Breast epithelium (tissue), 4 donors: ENCODE measurements around the gene D2HGDH. TPM values are rescaled to one million over a fixed set of nuclear protein-coding genes. Genes with fewer than 3 reads are reported as not detected.
A peak's percentile ranks its signal among the peaks of the same experiment; 100 is the strongest.

ENCODE experiments used
- DNase-seq, 2 donors: peaks; one replicate each; pipeline ENCODE4 v3.0.0-alpha.2; 2019; ENCODE audit warnings: low spot score in 2 of 2
- H3K27ac ChIP-seq, 2 donors: fragments of 200-600 bp; sonication (generic) in 1 of 2; one replicate each; pipeline ENCODE4 v1.5.1; 2016 to 2019; ENCODE audit warnings: mild to moderate bottlenecking in 1 of 2
- H3K27me3 ChIP-seq, 2 donors: fragments of 200-600 bp; sonication (generic) in 1 of 2; one replicate each; pipeline versions ENCODE4 v1.5.1 to v1.6.0; 2017 to 2019; ENCODE audit warnings: control low read depth in 1 of 2, mild to moderate bottlenecking in 1 of 2
- H3K36me3 ChIP-seq: fragments of 200-600 bp; one replicate; pipeline ENCODE4 v1.5.1; 2019
- H3K4me1 ChIP-seq, 2 donors: fragments of 200-600 bp; sonication (generic); one replicate each; pipeline ENCODE4 v1.5.1; 2016 to 2019; ENCODE audit warnings: control low read depth in 1 of 2
- H3K4me3 ChIP-seq, 3 donors: fragments of 200-600 bp; sonication (generic); 1 replicate in 2 of 3; 2 replicates in 1 of 3; pipeline ENCODE4 v1.5.1; 2016 to 2019; ENCODE audit warnings: mild to moderate bottlenecking in 3 of 3, moderate library complexity in 2 of 3
- H3K9me3 ChIP-seq, 2 donors: fragments of 200-600 bp; sonication (generic) in 1 of 2; one replicate each; pipeline ENCODE4 v1.5.1; 2016 to 2019; ENCODE audit warnings: control low read depth in 1 of 2
- POLR2A ChIP-seq: fragments of 450-650 bp; IDR thresholded peaks from one replicate; pipeline ENCODE4 v1.6.1; 2016; ENCODE audit warnings: antibody characterized with exemption, mild to moderate bottlenecking, moderate library complexity
- POLR2AphosphoS5 ChIP-seq, 3 donors: sonication (generic); formaldehyde crosslinking; IDR thresholded peaks; one replicate each; pipeline ENCODE4 v1.6.1; 2017; ENCODE audit warnings: antibody characterized with exemption in 3 of 3
- intact Hi-C: fragments of 100-400 bp; cut with DNase I; formaldehyde crosslinking; loops from one replicate; pipeline ENCODE4 v1.15.1; 2023; ENCODE audit warnings: low total_unique reads
- total RNA-seq, 3 donors: library from RNA; depleted of rRNA; stranded (reverse); fragments of >200 nt; gene quantifications; one replicate each; pipeline ENCODE4 v1.1.0, GENCODE V29; 2016
- TF ChIP-seq, protein P1 (sequence below), 3 donors: fragments of 450-650 bp; IDR thresholded peaks; one replicate each; pipeline ENCODE4 v1.5.1; 2016 to 2017; ENCODE audit warnings: antibody characterized with exemption in 3 of 3, mild to moderate bottlenecking in 3 of 3, moderate library complexity in 3 of 3

D2HGDH gene
- total RNA-seq, 3 donors from 2014 or later: 16.3 to 29.2 (median 22.2) TPM

DNA sequence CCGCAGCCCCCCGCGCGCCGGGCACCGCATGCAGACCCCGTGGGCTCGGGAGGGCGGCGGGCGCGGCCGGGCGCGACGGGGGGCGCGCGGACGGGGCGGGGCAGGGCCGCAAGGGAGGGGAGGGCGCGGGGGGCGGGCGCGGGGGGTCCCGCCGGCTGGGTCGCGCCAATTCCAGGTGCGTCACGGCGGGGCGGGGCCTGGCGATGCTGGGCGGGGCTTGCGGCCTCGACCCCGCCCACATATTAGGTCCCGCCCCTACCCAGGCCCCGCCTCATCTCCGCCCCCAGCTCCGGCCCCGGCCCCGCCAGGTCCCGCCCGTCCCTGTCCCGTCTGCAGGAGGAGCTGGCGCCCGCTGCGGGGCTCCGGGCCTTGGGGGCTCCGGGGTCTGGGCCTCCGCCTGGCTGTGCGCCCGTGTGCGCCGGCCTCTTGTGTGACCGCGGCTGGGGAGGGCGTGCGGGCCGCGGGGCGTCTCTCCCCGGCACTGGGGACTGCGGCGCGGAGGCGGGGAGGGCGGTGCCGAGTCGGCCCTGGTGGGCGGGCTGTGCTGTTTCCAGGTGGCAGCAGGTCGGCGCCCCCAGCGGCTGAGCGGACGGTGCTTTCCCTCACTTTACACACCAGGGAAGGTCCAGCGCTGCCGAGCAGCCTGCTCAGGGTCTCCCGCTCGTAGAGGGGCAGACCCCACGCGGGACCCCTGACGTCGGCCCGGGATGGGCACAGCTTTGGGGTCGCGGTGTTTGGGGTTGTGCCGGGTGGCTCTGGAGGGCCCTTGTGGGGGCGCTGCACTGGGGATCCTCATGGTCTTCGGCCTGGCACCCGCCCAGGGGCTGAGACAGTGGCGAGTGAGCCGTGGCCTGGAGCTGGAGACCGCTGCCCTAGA is 32.0 kb upstream of the D2HGDH start:
- Histone ChIP-seq H3K4me1 (peaks cover 0 to 6% of the 10 kb centered on the region in 2 donors), H3K36me3 (no peaks in the 10 kb centered on the region), H3K27ac (peak overlapping the region; percentile 91 to 98), H3K4me3 (peak overlapping the region; percentile 70 to 98 (median 92)), H3K9me3 (no peaks in the 10 kb centered on the region), H3K27me3 (no peaks in the 10 kb centered on the region)
- DNase-seq: peak; percentile 76 to 88
- no peak for TF ChIP-seq POLR2A
- peak in 1 of 3 donors; percentile 32 for TF ChIP-seq POLR2AphosphoS5 (IDR thresholded peaks at IDR 0.05)
- TF ChIP-seq, protein P1, sequence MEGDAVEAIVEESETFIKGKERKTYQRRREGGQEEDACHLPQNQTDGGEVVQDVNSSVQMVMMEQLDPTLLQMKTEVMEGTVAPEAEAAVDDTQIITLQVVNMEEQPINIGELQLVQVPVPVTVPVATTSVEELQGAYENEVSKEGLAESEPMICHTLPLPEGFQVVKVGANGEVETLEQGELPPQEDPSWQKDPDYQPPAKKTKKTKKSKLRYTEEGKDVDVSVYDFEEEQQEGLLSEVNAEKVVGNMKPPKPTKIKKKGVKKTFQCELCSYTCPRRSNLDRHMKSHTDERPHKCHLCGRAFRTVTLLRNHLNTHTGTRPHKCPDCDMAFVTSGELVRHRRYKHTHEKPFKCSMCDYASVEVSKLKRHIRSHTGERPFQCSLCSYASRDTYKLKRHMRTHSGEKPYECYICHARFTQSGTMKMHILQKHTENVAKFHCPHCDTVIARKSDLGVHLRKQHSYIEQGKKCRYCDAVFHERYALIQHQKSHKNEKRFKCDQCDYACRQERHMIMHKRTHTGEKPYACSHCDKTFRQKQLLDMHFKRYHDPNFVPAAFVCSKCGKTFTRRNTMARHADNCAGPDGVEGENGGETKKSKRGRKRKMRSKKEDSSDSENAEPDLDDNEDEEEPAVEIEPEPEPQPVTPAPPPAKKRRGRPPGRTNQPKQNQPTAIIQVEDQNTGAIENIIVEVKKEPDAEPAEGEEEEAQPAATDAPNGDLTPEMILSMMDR (IDR thresholded peaks at IDR 0.05): peak in 2 of 3 donors; percentile 27 to 29
- intact Hi-C loops: no loop called here

DNA sequence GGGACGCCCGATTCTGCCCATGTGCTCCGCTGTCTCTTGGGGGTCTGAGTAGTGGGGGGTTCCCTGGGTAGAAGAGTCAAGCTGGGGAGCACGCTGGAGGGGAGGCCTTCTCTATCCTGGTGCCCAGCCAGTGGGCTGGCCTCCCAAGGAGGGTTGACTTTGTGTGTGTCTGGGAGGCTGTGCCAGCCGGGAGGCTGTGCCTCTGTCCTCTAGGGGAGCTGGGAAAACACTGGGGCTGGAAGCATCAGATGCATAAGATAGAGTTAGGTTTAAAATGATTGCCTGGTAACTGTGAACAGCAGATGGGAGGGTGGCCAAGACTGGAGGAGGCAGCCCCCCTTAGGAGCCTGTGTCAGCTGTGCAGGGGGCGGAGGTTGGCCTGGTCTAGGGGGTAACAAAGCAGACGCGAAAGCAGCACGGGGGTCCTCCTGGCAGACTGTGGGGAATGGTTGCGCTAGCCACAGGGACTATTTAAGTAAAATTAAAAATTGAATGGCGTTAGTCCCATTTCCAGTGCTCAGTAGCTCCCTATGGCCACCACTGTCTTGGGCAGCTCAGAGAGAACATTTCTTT is 31.3 kb upstream of the D2HGDH start:
- Histone ChIP-seq H3K4me3 (peak overlapping the region; percentile 70 to 98 (median 92)), H3K9me3 (no peaks in the 10 kb centered on the region), H3K4me1 (peaks cover 0 to 6% of the 10 kb centered on the region in 2 donors), H3K27me3 (no peaks in the 10 kb centered on the region), H3K36me3 (no peaks in the 10 kb centered on the region), H3K27ac (peak overlapping the region; percentile 91 to 98)
- intact Hi-C loops: no loop called here
- DNase-seq: no peak
- TF ChIP-seq, protein P1 (IDR thresholded peaks at IDR 0.05): no peak
- TF ChIP-seq POLR2AphosphoS5 (IDR thresholded peaks at IDR 0.05): no peak

- Histone ChIP-seq H3K36me3 (no peaks in the 10 kb centered on the region), H3K27ac (no peak overlapping the region), H3K4me1 (peaks cover 0 to 6% of the 10 kb centered on the region in 2 donors), H3K4me3 (no peak overlapping the region), H3K27me3 (no peaks in the 10 kb centered on the region), H3K9me3 (no peaks in the 10 kb centered on the region)
- DNase-seq: no peak
- TF ChIP-seq POLR2A (no peak), POLR2AphosphoS5 (IDR thresholded peaks at IDR 0.05) (no peak)
- TF ChIP-seq, protein P1 (IDR thresholded peaks at IDR 0.05): no peak
- intact Hi-C loops: no loop called here
Measured at GRCh38 chr2:241706537-241706936, 27.9 kb upstream of the D2HGDH start.

DNA sequence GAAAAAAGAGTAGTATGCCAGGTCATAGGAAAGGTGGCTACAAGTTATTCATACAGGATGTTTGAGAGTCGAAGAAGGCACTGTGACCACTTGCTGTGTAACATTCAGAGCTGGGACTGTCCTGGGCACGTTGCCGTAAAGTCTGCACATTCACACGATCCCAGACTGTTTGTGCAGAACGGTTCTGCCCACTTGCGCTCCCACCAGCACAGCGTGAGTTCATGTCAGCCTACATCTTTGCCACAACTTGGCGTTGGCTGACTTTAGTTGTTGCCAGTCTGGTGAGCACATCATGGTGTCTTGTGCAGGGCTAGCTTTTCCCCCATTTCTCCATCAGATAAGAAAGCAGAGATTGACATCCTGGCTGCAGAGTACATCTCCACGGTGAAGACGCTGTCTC is 25.6 kb upstream of the D2HGDH start:
- no peak for DNase-seq
- no peaks in the 10 kb centered on the region for H3K27me3 ChIP-seq
- no peaks in the 10 kb centered on the region for H3K4me1 ChIP-seq
- no peak overlapping the region for H3K4me3 ChIP-seq
- H3K36me3 ChIP-seq: peaks cover under 1% of the 10 kb centered on the region
- no peaks in the 10 kb centered on the region for H3K9me3 ChIP-seq
- intact Hi-C loops: no loop called here
- TF ChIP-seq POLR2AphosphoS5 (IDR thresholded peaks at IDR 0.05) (no peak), POLR2A (no peak)
- TF ChIP-seq, protein P1 (IDR thresholded peaks at IDR 0.05): no peak
- no peak overlapping the region for H3K27ac ChIP-seq

- intact Hi-C loops: no loop called here
- Histone ChIP-seq H3K9me3 (peaks cover 0 to 8% of the 10 kb centered on the region in 2 donors), H3K4me3 (no peak overlapping the region), H3K36me3 (peaks cover 13% of the 10 kb centered on the region), H3K27me3 (no peaks in the 10 kb centered on the region), H3K4me1 (no peaks in the 10 kb centered on the region), H3K27ac (no peak overlapping the region)
- DNase-seq: no peak
- no peak for TF ChIP-seq POLR2AphosphoS5 (IDR thresholded peaks at IDR 0.05)
- TF ChIP-seq, protein P1 (IDR thresholded peaks at IDR 0.05): no peak
Measured at GRCh38 chr2:241719093-241719492, 15.3 kb upstream of the D2HGDH start.
